ENCODE measurements around the gene PNMA6F.
"Not testable (repeated sequence)": the region's sequence is repeated elsewhere in the genome, so short reads cannot be mapped to it uniquely, and the experiment has no call there.

PNMA6F gene

DNA sequence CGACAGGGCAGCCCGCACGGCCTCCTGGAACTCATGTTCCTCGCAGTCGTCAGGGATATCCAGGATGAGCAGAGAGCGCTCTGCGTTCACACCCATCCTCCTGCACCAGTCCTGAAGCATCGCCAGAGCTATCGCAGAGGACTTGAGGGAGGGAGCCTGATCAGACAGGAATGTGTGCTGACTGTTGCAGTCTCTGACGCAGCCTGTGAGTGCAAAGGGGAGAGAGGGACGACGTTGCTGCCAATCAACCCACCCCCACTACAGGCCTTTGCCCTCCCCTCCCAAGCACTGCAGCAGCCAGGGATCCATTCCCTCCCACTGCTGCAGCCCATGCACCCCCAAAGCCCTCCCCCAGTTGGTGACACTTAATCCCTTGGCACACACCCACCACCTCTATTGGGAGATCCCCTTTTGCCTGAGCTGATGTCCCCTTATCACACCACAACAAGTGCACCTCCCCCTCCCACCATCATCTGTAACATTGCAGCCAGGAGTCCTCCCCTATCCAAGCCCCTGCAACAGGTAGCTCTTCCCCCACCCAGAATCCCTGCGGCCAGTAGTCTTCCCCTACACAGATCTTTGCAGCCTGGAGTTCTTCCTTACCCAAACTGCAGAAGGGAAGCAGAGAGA is 897 bp downstream of the PNMA6F start:
- Histone ChIP-seq H3K27me3 (ENCODE audit: insufficient read depth, low read depth) (no peaks in the 10 kb centered on the region), H4K20me1 (ENCODE audit: insufficient read depth) (no peaks in the 10 kb centered on the region), H3K4me2 (no peak overlapping the region), H3K4me3 (IDR thresholded peaks at IDR 0.05; ENCODE audit: insufficient read depth, low read depth, low read length) (no peak overlapping the region), H3K27ac (no peak overlapping the region), H3K9ac (no peak overlapping the region), H3K79me2 (ENCODE audit: insufficient read depth, low read depth) (no peaks in the 10 kb centered on the region), H3K4me1 (ENCODE audit: low read depth, poor library complexity, severe bottlenecking) (no peaks in the 10 kb centered on the region), H2AFZ (ENCODE audit: low read depth) (no peak overlapping the region), H3K36me3 (ENCODE audit: insufficient read depth) (no peaks in the 10 kb centered on the region)
- TF ChIP-seq, protein P1, sequence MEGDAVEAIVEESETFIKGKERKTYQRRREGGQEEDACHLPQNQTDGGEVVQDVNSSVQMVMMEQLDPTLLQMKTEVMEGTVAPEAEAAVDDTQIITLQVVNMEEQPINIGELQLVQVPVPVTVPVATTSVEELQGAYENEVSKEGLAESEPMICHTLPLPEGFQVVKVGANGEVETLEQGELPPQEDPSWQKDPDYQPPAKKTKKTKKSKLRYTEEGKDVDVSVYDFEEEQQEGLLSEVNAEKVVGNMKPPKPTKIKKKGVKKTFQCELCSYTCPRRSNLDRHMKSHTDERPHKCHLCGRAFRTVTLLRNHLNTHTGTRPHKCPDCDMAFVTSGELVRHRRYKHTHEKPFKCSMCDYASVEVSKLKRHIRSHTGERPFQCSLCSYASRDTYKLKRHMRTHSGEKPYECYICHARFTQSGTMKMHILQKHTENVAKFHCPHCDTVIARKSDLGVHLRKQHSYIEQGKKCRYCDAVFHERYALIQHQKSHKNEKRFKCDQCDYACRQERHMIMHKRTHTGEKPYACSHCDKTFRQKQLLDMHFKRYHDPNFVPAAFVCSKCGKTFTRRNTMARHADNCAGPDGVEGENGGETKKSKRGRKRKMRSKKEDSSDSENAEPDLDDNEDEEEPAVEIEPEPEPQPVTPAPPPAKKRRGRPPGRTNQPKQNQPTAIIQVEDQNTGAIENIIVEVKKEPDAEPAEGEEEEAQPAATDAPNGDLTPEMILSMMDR (conservative IDR thresholded peaks at IDR 0.05; ENCODE audit: low read depth, low read length), result no peak

DNA sequence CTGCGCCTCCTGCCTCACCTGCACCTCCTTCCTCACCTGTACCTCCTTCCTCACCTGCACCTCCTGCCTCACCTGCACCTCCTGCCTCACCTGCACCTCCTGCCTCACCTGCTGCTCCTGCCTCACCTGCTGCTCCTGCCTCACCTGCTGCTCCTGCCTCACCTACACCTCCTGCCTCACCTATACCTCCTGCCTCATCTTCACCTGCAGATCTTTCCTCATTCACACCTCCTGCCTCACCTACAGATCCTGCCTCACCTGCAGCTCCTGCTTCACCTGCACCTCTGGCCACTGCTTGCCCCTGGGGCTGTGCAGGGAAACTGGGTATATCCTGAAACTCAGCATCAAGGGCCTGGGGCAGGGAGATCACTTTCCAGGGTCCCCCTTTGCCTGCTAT is 1.5 kb downstream of the PNMA6F start:
- not testable (repeated sequence) for H3K4me3 ChIP-seq (IDR thresholded peaks at IDR 0.05; ENCODE audit: insufficient read depth, low read depth, low read length); H2AFZ ChIP-seq (ENCODE audit: low read depth); H3K79me2 ChIP-seq (ENCODE audit: insufficient read depth, low read depth); H4K20me1 ChIP-seq (ENCODE audit: insufficient read depth); H3K9ac ChIP-seq; H3K27me3 ChIP-seq (ENCODE audit: insufficient read depth, low read depth); H3K36me3 ChIP-seq (ENCODE audit: insufficient read depth); H3K4me1 ChIP-seq (ENCODE audit: low read depth, poor library complexity, severe bottlenecking); H3K27ac ChIP-seq; H3K4me2 ChIP-seq

DNA sequence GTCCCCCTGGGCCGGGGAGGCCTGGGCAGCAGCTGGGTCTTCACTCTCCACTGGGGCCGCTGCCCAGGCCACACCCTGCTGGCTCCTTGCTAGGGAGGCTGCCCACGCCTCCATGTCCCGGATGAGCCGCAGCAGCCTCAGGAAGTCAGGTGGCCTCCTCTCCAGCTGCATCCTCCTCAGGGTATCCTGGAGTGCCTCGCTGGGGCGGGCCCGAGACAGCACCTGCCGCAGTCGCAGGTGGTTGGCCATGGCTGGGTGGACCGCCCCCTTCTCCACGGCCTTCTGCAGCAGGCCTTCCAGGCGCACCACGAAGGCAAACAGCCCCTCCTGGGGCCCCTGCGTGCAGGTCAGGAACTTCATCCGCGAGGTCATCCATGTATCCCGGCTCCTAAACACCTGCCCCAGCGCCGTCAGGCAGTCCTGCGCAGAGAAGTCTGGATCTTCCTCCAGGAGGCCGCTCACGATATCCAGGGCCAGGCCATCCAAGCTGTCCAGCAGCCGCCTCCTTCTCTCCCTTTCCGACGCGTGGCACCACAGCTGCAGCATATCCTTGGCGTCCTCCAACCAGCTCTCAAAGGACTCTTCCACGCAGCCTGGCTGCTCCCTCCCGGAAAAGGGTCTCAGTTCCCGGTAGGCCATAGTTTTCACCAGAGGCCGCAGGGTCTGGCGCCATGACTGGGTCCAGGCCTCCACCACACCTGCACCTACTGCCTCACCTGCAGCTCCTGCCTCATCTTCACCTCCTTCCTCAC is 2.1 kb downstream of the PNMA6F start:
- no peak overlapping the region for H3K4me3 ChIP-seq (IDR thresholded peaks at IDR 0.05; ENCODE audit: insufficient read depth, low read depth, low read length)
- TF ChIP-seq, protein P1 (conservative IDR thresholded peaks at IDR 0.05; ENCODE audit: low read depth, low read length), result no peak
- H3K27me3 ChIP-seq (ENCODE audit: insufficient read depth, low read depth), result no peaks in the 10 kb centered on the region
- H3K4me1 ChIP-seq (ENCODE audit: low read depth, poor library complexity, severe bottlenecking), result no peaks in the 10 kb centered on the region
- H2AFZ ChIP-seq (ENCODE audit: low read depth), result no peak overlapping the region
- H3K79me2 ChIP-seq (ENCODE audit: insufficient read depth, low read depth), result no peaks in the 10 kb centered on the region
- no peaks in the 10 kb centered on the region for H3K36me3 ChIP-seq (ENCODE audit: insufficient read depth)
- no peak overlapping the region for H3K9ac ChIP-seq
- no peaks in the 10 kb centered on the region for H4K20me1 ChIP-seq (ENCODE audit: insufficient read depth)
- no peak overlapping the region for H3K4me2 ChIP-seq
- H3K27ac ChIP-seq, result no peak overlapping the region

DNA sequence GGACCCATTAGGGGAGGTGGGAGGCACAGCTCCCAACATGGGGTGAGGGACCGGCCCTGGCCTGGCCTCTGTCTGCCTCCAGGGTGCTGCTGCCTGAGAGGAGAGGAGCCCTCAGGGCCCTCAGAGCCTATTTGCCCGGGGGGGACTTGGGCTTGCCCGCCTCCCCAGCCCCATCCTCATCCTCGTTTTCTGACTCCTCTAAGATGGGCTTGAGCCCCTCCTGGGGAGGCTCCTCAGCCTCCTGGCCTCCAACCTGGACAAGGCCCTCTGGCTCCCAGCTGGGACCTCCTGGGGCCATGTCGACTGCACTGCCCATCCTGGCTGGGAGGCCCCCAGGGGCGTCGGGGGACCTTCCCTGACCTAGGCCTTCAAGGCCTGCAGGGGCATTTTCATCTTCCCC is 2.8 kb downstream of the PNMA6F start:
- no peaks in the 10 kb centered on the region for H3K4me1 ChIP-seq (ENCODE audit: low read depth, poor library complexity, severe bottlenecking)
- no peak overlapping the region for H3K27ac ChIP-seq
- H3K9ac ChIP-seq, result no peak overlapping the region
- no peaks in the 10 kb centered on the region for H3K27me3 ChIP-seq (ENCODE audit: insufficient read depth, low read depth)
- no peaks in the 10 kb centered on the region for H3K36me3 ChIP-seq (ENCODE audit: insufficient read depth)
- no peak overlapping the region for H3K4me3 ChIP-seq (IDR thresholded peaks at IDR 0.05; ENCODE audit: insufficient read depth, low read depth, low read length)
- TF ChIP-seq, protein P1 (conservative IDR thresholded peaks at IDR 0.05; ENCODE audit: low read depth, low read length), result no peak
- H3K4me2 ChIP-seq, result no peak overlapping the region
- no peaks in the 10 kb centered on the region for H4K20me1 ChIP-seq (ENCODE audit: insufficient read depth)
- H2AFZ ChIP-seq (ENCODE audit: low read depth), result no peak overlapping the region
- H3K79me2 ChIP-seq (ENCODE audit: insufficient read depth, low read depth), result no peaks in the 10 kb centered on the region

All from KMS-11 (cell line).